ENCODE measurements around the gene KIF20A.

DNA sequence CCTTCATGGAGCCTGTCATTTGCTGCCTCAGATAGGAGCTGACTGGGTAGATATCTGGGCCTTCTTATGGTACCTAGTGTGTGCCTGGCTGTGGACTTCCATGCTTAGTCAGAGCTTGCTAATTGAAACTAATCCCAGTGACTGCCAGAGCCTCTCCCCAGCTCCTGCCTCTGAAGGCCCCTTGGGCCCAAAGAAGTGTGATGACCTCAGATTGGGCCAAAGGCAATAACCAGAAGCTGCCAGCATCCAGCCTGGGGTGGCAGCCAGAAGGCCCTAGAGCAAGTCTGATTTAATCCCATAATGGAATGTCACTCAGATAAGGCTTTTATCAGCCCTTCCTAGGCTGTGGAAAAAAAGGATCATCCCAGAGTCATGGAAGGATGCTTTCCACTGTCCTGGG is 51.3 kb downstream of the KIF20A start:
- TF ChIP-seq POLR2A (IDR thresholded peaks at IDR 0.05) = no peak
- TF ChIP-seq, protein P1, sequence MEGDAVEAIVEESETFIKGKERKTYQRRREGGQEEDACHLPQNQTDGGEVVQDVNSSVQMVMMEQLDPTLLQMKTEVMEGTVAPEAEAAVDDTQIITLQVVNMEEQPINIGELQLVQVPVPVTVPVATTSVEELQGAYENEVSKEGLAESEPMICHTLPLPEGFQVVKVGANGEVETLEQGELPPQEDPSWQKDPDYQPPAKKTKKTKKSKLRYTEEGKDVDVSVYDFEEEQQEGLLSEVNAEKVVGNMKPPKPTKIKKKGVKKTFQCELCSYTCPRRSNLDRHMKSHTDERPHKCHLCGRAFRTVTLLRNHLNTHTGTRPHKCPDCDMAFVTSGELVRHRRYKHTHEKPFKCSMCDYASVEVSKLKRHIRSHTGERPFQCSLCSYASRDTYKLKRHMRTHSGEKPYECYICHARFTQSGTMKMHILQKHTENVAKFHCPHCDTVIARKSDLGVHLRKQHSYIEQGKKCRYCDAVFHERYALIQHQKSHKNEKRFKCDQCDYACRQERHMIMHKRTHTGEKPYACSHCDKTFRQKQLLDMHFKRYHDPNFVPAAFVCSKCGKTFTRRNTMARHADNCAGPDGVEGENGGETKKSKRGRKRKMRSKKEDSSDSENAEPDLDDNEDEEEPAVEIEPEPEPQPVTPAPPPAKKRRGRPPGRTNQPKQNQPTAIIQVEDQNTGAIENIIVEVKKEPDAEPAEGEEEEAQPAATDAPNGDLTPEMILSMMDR (IDR thresholded peaks at IDR 0.05) = no peak

Measured in body of pancreas (tissue), 4 donors.